Glomerular endothelial cell (primary cell): ENCODE measurements around the gene ZNF10. TPM values are rescaled to one million over a fixed set of nuclear protein-coding genes. Genes with fewer than 3 reads are reported as not detected.

Experiments used
- DNase-seq: peaks from one replicate; pipeline ENCODE4 v3.0.0-alpha.2; 2011; ENCODE audit warnings: low read depth, low spot score; ENCODE audit errors: extremely low read depth
- total RNA-seq: library from RNA; depleted of rRNA; stranded (reverse); fragments of >200 nt; gene quantifications from 2 replicates; pipeline ENCODE4 v1.2.3, GENCODE V29; 2015

ZNF10 gene
- total RNA-seq, 1 donor from 2014 or later, result 7.3 TPM

DNA sequence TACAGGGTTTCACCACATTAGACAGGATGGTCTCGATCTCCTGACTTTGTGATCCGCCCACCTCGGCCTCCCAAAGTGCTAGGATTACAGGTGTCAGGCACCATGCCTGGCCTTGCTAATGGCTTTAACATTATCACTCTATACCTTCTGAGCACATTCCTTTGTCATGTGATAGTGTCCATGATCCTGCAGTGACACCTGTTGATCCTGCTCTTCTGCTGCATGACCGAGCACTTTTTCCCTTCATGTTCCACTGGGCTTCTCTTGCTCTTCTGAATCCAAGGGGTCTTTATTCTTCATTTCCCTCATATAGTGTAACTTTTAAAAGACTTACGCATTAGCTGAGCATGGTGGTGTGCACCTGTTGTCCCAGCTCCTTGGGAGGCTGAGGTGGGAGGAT, 62.4 kb downstream of the ZNF10 start:
- no peak for DNase-seq

DNA sequence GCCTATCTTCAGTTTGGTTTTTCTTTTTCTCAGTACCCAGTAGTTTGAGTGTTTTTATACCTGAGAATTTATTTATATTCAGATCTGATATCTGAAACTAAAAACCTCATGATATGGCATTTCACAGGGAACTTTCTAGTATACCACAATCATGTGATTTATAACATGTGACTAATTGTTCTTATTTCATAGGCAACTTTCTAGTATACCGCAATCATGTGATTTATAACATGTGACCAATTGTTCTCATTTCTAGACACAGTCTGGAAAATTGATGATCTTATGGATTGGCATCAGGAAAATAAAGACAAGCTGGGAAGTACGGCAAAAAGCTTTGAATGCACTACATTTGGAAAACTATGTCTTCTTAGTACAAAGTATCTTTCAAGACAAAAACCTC, 71.5 kb downstream of the ZNF10 start:
- no peak for DNase-seq

DNA sequence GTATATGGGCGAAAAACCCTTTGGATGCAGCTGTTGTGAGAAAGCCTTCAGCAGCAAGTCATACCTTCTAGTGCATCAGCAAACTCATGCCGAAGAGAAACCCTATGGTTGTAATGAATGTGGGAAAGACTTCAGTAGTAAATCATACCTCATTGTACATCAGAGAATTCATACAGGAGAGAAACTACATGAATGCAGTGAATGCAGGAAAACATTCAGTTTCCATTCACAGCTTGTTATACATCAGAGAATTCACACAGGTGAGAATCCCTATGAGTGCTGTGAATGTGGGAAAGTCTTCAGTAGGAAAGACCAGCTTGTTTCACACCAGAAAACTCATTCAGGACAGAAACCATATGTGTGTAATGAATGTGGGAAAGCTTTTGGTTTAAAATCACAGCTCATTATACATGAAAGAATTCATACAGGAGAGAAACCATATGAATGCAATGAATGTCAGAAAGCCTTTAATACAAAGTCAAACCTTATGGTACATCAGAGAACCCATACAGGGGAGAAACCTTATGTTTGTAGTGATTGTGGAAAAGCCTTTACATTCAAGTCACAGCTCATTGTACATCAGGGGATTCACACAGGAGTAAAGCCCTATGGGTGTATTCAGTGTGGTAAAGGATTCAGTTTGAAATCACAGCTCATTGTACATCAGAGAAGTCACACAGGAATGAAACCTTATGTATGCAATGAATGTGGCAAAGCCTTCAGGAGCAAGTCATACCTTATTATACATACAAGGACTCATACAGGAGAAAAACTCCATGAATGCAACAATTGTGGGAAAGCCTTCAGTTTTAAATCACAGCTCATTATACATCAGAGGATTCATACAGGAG, 72.3 kb downstream of the ZNF10 start:
- DNase-seq, result no peak

DNA sequence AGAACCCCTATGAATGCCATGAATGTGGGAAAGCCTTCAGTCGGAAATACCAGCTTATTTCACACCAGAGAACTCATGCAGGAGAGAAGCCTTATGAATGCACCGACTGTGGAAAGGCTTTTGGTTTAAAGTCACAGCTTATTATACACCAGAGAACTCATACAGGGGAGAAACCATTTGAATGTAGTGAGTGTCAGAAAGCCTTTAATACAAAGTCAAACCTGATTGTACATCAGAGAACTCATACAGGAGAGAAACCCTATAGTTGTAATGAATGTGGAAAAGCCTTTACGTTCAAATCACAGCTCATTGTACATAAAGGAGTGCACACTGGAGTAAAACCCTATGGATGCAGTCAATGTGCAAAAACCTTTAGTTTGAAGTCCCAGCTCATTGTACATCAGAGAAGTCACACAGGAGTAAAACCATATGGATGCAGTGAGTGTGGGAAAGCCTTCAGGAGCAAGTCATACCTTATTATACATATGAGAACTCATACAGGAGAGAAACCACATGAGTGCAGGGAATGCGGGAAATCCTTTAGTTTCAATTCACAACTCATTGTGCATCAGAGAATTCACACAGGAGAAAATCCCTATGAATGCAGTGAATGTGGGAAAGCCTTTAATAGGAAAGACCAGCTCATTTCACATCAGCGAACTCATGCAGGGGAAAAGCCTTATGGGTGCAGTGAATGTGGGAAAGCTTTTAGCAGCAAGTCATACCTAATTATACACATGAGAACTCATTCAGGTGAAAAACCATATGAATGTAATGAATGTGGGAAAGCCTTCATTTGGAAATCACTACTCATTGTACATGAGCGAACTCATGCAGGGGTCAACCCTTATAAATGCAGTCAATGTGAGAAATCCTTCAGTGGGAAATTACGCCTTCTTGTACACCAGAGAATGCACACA, 73.2 kb downstream of the ZNF10 start:
- DNase-seq, result no peak

DNA sequence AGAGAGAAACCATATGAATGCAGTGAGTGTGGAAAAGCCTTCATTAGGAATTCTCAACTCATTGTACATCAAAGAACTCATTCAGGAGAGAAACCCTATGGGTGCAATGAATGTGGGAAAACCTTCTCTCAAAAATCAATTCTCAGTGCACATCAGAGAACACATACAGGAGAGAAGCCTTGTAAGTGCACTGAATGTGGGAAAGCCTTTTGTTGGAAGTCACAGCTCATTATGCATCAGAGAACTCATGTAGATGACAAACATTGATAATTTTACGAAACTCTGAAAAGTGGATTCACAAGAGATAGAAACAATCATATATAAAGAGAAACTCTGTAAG, 73.8 kb downstream of the ZNF10 start:
- DNase-seq, result no peak

DNA sequence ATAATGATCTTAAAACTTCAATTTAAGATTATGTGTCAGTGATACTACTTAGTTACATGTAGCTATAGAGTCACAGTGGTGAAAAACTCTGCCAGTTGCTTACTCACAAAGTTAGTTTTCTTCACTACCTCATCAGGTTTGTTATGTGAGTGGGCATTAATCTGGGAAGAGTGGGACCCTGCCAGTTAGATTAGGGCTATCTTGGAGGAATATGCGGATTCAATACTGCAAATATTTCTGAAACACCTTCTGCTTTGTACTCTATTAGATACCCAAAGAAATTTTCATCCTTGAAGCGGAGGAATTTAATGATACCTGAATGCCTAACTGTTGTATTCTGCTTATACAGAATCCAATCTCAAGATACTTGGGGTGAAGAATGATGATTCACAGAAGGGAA, 76.0 kb downstream of the ZNF10 start:
- DNase-seq, result no peak

Other genes starting within 250 kb of the ZNF10 start
- gene CHFR, start 243.0 kb upstream of the ZNF10 start, total RNA-seq, result 42.1 and 71.8 TPM in 2 replicates
- 5.7 and 6.2 TPM in 2 replicates for gene ZNF605, start 174.3 kb upstream of the ZNF10 start, total RNA-seq
- 6.5 and 8.6 TPM in 2 replicates for gene ZNF26, start 144.3 kb upstream of the ZNF10 start, total RNA-seq
- 20.1 and 20.9 TPM in 2 replicates for gene ZNF84, start 93.1 kb upstream of the ZNF10 start, total RNA-seq
- gene ZNF140, start 49.7 kb upstream of the ZNF10 start, total RNA-seq, result 10.0 and 15.5 TPM in 2 replicates
- gene ZNF891, start 353 bp upstream of the ZNF10 start, total RNA-seq, result 0.39 and 1.7 TPM in 2 replicates
- gene ZNF268, start 50.9 kb downstream of the ZNF10 start, total RNA-seq, result 10.9 and 35.6 TPM in 2 replicates
- gene ANHX, start 105.2 kb downstream of the ZNF10 start, total RNA-seq, result not detected in 2 replicates